SH-SY5Y (cell line): ENCODE results near the gene OR5B3.

Source experiments
- GATA2 ChIP-seq: IDR thresholded peaks from 2 replicates; pipeline ENCODE4 v1.6.1; 2011; ENCODE audit warnings: mild to moderate bottlenecking, low read depth, low read length
- GATA3 ChIP-seq: IDR thresholded peaks from 2 replicates; pipeline ENCODE4 v1.6.1; 2011; ENCODE audit warnings: low read depth, mild to moderate bottlenecking, low read length, moderate library complexity

DNA sequence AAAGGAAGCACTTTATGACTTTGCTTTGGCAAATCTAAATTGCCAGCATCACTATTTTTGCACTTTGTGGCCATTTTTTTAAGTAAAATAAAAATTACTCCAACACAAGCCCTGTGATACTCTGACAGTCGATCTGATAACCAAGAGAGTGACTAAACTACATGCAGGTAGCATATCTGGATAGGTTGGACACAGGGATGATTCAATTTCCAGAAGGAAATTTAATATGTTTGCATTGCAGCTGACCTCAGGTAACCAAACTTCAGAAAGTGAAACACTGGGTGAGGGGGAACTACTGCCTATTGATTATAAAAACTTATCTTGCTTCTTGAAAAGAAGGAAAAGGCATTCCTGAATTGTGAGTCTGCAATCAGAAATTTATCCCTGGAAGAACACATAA is 13.9 kb downstream of the OR5B3 start:
- TF ChIP-seq GATA2 (no peak), GATA3 (no peak)
